ENCODE results near the gene ACAD11.

DNA sequence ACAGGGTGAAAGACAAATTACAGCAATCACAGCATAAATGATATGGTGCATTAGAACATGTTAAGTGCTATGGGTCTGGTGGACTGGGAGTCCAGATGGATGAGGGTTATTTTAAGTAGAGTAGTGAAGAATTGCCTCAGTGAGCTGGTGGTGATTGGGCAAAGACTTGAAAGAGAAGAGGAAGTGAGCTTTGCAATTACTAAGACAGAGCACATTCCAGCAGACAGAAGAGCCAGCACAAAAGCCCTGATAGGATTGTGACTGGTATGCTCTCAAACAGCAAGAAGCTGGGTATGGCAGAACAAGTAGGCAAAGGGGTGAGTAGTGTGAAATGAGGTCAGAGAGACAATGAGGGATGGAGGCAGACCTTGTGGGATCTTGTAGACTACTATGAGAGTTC, 64.6 kb downstream of the ACAD11 start:
- TF ChIP-seq EZH2 (IDR thresholded peaks at IDR 0.05), result no peak
- TF ChIP-seq, protein P1, sequence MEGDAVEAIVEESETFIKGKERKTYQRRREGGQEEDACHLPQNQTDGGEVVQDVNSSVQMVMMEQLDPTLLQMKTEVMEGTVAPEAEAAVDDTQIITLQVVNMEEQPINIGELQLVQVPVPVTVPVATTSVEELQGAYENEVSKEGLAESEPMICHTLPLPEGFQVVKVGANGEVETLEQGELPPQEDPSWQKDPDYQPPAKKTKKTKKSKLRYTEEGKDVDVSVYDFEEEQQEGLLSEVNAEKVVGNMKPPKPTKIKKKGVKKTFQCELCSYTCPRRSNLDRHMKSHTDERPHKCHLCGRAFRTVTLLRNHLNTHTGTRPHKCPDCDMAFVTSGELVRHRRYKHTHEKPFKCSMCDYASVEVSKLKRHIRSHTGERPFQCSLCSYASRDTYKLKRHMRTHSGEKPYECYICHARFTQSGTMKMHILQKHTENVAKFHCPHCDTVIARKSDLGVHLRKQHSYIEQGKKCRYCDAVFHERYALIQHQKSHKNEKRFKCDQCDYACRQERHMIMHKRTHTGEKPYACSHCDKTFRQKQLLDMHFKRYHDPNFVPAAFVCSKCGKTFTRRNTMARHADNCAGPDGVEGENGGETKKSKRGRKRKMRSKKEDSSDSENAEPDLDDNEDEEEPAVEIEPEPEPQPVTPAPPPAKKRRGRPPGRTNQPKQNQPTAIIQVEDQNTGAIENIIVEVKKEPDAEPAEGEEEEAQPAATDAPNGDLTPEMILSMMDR (IDR thresholded peaks at IDR 0.05 in 2 of 3, conservative IDR thresholded peaks at IDR 0.05 in 1 of 3; ENCODE audit: borderline replicate concordance in 1 of 3, insufficient read depth in 1 of 3, low read depth in 2 of 3, low read length in 2 of 3), result no peak

Measured in HCT116 (cell line).